GM12878 (cell line): ENCODE results near the gene STKLD1. TPM values are rescaled to one million over a fixed set of nuclear protein-coding genes. Genes with fewer than 3 reads are reported as not detected.

ENCODE experiments used
- ATAC-seq: fragments of 200-7000 bp; cut with Tn5 transposase; 3 replicates; pipeline ENCODE4 v1.9.1; 2020; ENCODE audit warnings: mild to moderate bottlenecking, moderate library complexity
- BruUV-seq: library from RNA; stranded (reverse); fragments of 400-500 nt; replicated peaks from 2 replicates; lab custom pipeline; 2021; lab: Mats Ljungman, UMichigan
- CTCF ChIA-PET: fragments of 300-600 bp; sonication (Branson Sonifier 250); formaldehyde crosslinking; extraction: SDS; loops from one replicate; lab custom pipeline; 2021; ENCODE audit warnings: inconsistent platforms; lab: Yijun Ruan, JAX
- POLR2A ChIA-PET: fragments of 350-600 bp; formaldehyde crosslinking; extraction: SDS; loops from one replicate; lab custom pipeline; 2021; ENCODE audit warnings: inconsistent platforms; lab: Charles Lee
- RAD21 ChIA-PET: fragments of 300-600 bp; sonication (Branson Sonifier 250); formaldehyde crosslinking; loops from one replicate; lab custom pipeline; 2023; ENCODE audit warnings: antibody characterized with exemption; ENCODE audit not compliant: unreplicated experiment; lab: Charles Lee
- SMC1A ChIA-PET: fragments of 300-600 bp; sonication (Branson Sonifier 250); formaldehyde crosslinking; loops from one replicate; lab custom pipeline; 2023; ENCODE audit not compliant: unreplicated experiment, uncharacterized antibody; lab: Charles Lee
- DNase-seq: peaks from one replicate; pipeline ENCODE4 v3.0.0-alpha.2; 2011; ENCODE audit warnings: low read depth, low spot score
- FAIRE-seq: peaks from 3 replicates; lab custom pipeline; 2011; peaks lifted over from hg19 to GRCh38; lab: Jason Lieb, UNC
- H2AFZ ChIP-seq: 2 replicates; pipeline ENCODE4 v1.6.0; 2011; ENCODE audit warnings: low read depth, low read length, control low read depth; ENCODE audit not compliant: control insufficient read depth
- H3K27ac ChIP-seq: 2 replicates; pipeline ENCODE4 v1.5.1; 2011; ENCODE audit warnings: control low read depth; ENCODE audit not compliant: control insufficient read depth, insufficient read depth
- H3K27me3 ChIP-seq, 2 experiments: replicated peaks in 1 of 2; 2 replicates each; pipeline versions ENCODE4 v1.6.0 to v1.6.1; 2011; ENCODE audit warnings: low read length in 1 of 2; ENCODE audit not compliant: control insufficient read depth in 2 of 2, insufficient read depth in 2 of 2
- H3K36me3 ChIP-seq, 2 experiments: 2 replicates each; pipeline ENCODE4 v1.5.1; 2011; ENCODE audit warnings: low read length in 1 of 2; ENCODE audit not compliant: control insufficient read depth in 2 of 2, insufficient read depth in 2 of 2
- H3K4me1 ChIP-seq: 2 replicates; pipeline ENCODE4 v1.6.1; 2011; ENCODE audit warnings: mild to moderate bottlenecking, low read length, moderate library complexity, mixed read lengths; ENCODE audit not compliant: control insufficient read depth, insufficient read depth
- H3K4me2 ChIP-seq: 2 replicates; pipeline ENCODE4 v1.6.0; 2011; ENCODE audit warnings: control low read depth; ENCODE audit not compliant: control insufficient read depth, insufficient read depth
- H3K4me3 ChIP-seq: fragments of 200-600 bp; sonication (generic); 2 replicates; pipeline ENCODE4 v1.5.1; 2016
- H3K79me2 ChIP-seq: 2 replicates; pipeline ENCODE4 v1.6.0; 2011; ENCODE audit warnings: low read length; ENCODE audit not compliant: control insufficient read depth, insufficient read depth
- H3K9ac ChIP-seq: 2 replicates; pipeline ENCODE4 v1.8.0; 2011; ENCODE audit warnings: low read length, control low read depth, mixed read lengths; ENCODE audit not compliant: control insufficient read depth, insufficient read depth
- H3K9me3 ChIP-seq: replicated peaks from 3 replicates; pipeline ENCODE4 v1.5.1; 2011; ENCODE audit warnings: mild to moderate bottlenecking, low read length; ENCODE audit not compliant: control insufficient read depth, insufficient read depth
- H4K20me1 ChIP-seq: 2 replicates; pipeline ENCODE4 v1.6.0; 2011; ENCODE audit not compliant: control insufficient read depth, insufficient read depth
- ATF7 ChIP-seq: fragments of 450-650 bp; IDR thresholded peaks from 2 replicates; pipeline ENCODE4 v1.6.1; 2016; ENCODE audit warnings: low read depth, mild to moderate bottlenecking
- CHD1 ChIP-seq: IDR thresholded peaks from 2 replicates; pipeline ENCODE4 v1.6.1; 2012; ENCODE audit warnings: low read depth, low read length, improper control_type of control experiment
- CHD2 ChIP-seq: IDR thresholded peaks from 2 replicates; pipeline ENCODE4 v1.6.1; 2011; ENCODE audit warnings: low read depth, low read length, improper control_type of control experiment, borderline replicate concordance
- FOS ChIP-seq: IDR thresholded peaks from 3 replicates; pipeline ENCODE4 v1.6.1; 2011; ENCODE audit warnings: borderline replicate concordance; ENCODE audit not compliant: insufficient read length; ENCODE audit errors: extremely low read depth
- HDAC2 ChIP-seq: fragments of 200-600 bp; sonication (generic); IDR thresholded peaks from 2 replicates; pipeline ENCODE4 v1.6.1; 2017
- HDGF ChIP-seq: fragments of 450-650 bp; IDR thresholded peaks from 2 replicates; pipeline ENCODE4 v1.6.1; 2016; ENCODE audit warnings: antibody characterized with exemption
- LARP7 ChIP-seq: fragments of 450-650 bp; IDR thresholded peaks from 2 replicates; pipeline ENCODE4 v1.6.1; 2017; ENCODE audit warnings: mild to moderate bottlenecking
- MTA3 ChIP-seq: IDR thresholded peaks from 2 replicates; pipeline ENCODE4 v1.6.1; 2012; ENCODE audit warnings: low read length, inconsistent platforms, borderline replicate concordance
- MYB ChIP-seq: fragments of 150-350 bp; IDR thresholded peaks from 2 replicates; pipeline ENCODE4 v1.6.1; 2014; ENCODE audit warnings: mild to moderate bottlenecking, low read depth, low read length, borderline replicate concordance
- NBN ChIP-seq: fragments of 450-650 bp; IDR thresholded peaks from 2 replicates; pipeline ENCODE4 v1.6.1; 2016
- NFIC ChIP-seq: IDR thresholded peaks from 2 replicates; pipeline ENCODE4 v1.6.1; 2012; ENCODE audit warnings: low read depth, mild to moderate bottlenecking, inconsistent platforms, low read length, moderate library complexity
- NFYA ChIP-seq: IDR thresholded peaks from 2 replicates; pipeline ENCODE4 v1.6.1; 2011; ENCODE audit warnings: low read depth, mild to moderate bottlenecking, low read length, improper control_type of control experiment, borderline replicate concordance
- RBBP5 ChIP-seq: fragments of 200-600 bp; sonication (generic); conservative IDR thresholded peaks from 2 replicates; pipeline ENCODE4 v1.6.1; 2016
- RUNX3 ChIP-seq: IDR thresholded peaks from 2 replicates; pipeline ENCODE4 v1.6.1; 2012; ENCODE audit warnings: low read length, inconsistent platforms
- STAT3 ChIP-seq: IDR thresholded peaks from 2 replicates; pipeline ENCODE4 v1.6.1; 2011; ENCODE audit warnings: low read depth, low read length, improper control_type of control experiment
- SUPT20H ChIP-seq: IDR thresholded peaks from 2 replicates; pipeline ENCODE4 v1.6.1; 2011; ENCODE audit warnings: low read depth, mild to moderate bottlenecking, low read length, moderate library complexity, borderline replicate concordance; ENCODE audit not compliant: control insufficient read depth
- TCF3 ChIP-seq: IDR thresholded peaks from 2 replicates; pipeline ENCODE4 v1.6.1; 2012; ENCODE audit warnings: low read depth, mild to moderate bottlenecking, low read length, borderline replicate concordance; ENCODE audit not compliant: insufficient read depth
- TCF7 ChIP-seq: IDR thresholded peaks from 2 replicates; pipeline ENCODE4 v1.6.1; 2014; ENCODE audit warnings: antibody characterized with exemption, borderline replicate concordance
- ZNF384 ChIP-seq: IDR thresholded peaks from 2 replicates; pipeline ENCODE4 v1.6.1; 2012; ENCODE audit warnings: low read depth, mild to moderate bottlenecking, low read length, improper control_type of control experiment, borderline replicate concordance
- ZZZ3 ChIP-seq: IDR thresholded peaks from 2 replicates; pipeline ENCODE4 v1.6.1; 2011; ENCODE audit warnings: low read depth; ENCODE audit not compliant: control insufficient read depth, insufficient read length
- WGBS: methylation state at CpG from one replicate; pipeline ENCODE4 v1.1.6; 2016; ENCODE audit warnings: low lambda C conversion rate; ENCODE audit not compliant: insufficient replicate concordance, insufficient coverage; ENCODE audit errors: missing lambda C conversion rate; 5-methylcytosine and 5-hydroxymethylcytosine counted together
- in situ Hi-C: fragments of 300-500 bp; cut with MboI; formaldehyde crosslinking; loops from 9 replicates; pipeline ENCODE4 v1.14.3; 2018; ENCODE audit warnings: mixed read lengths
- intact Hi-C: fragments of 100-400 bp; cut with micrococcal nuclease; formaldehyde crosslinking; loops from one replicate; pipeline ENCODE4 v1.14.2; 2022; ENCODE audit not compliant: unreplicated experiment
- polyA plus RNA-seq, 11 experiments: library from polyadenylated mRNA; depleted of rRNA in 4 of 11; unstranded in 6 of 11; stranded (reverse) in 5 of 11; fragments of >200 nt; fragmentation: Nextera tagmentation in 4 of 11; fragmentation: Illumina TruSeq in 1 of 11; extraction: Ambion mirVana in 4 of 11; extraction: Trizol in 1 of 11; gene quantifications; 1 replicate in 1 of 11; 2 replicates in 10 of 11; pipeline versions ENCODE4 v1.2.1 to v1.2.3, GENCODE V29; 2011 to 2016; ENCODE audit warnings: inconsistent platforms in 2 of 11, missing spikeins in 2 of 11, low read depth in 1 of 11
- total RNA-seq, 4 experiments: library from RNA; depleted of rRNA in 3 of 4; stranded (reverse); fragments of >200 nt in 3 of 4; fragmentation: Illumina TruSeq in 1 of 4; extraction: Trizol in 1 of 4; gene quantifications; 2 replicates each; pipeline versions ENCODE4 v1.2.1 to v1.2.3, GENCODE V29; 2013 to 2021
- TF ChIP-seq, protein P1 (sequence below): IDR thresholded peaks from 2 replicates; pipeline ENCODE4 v1.6.1; 2011; ENCODE audit warnings: low read depth, low read length, improper control_type of control experiment, borderline replicate concordance
- TF ChIP-seq, protein P2 (sequence below): IDR thresholded peaks from 2 replicates; pipeline ENCODE4 v1.6.1; 2012; ENCODE audit warnings: low read depth, low read length, improper control_type of control experiment
- TF ChIP-seq, protein P3 (sequence below): IDR thresholded peaks from 2 replicates; pipeline ENCODE4 v1.6.1; 2012; ENCODE audit warnings: low read depth, low read length, improper control_type of control experiment

Gene STKLD1
- total and polyA plus RNA-seq, 10 of the 15 experiments (the other 5 are each of a cell fraction or from before 2014, with no cell fraction given): 0.07 to 0.40 (median 0.29) TPM; not detected in 4

DNA sequence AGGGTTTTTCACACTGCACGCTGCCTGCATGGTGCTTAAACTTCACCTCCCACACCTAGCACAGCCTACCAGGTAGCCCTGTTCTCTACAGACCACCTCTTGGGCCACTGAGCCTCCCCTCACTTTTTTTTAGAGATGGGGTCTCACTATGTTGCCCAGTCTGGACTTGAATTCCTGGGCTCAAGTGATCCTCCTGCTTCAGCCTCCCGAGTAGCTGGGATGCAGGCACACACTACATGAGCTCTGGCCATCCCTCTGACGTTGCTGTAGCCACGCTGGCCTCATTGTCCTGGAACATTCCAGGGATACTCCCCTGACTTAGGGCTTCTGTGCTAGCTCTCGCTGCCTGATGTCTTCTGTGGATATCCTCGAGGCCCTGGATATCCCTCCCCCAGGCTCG, 76.4 kb downstream of the STKLD1 start (continued):
- TF ChIP-seq, protein P1, sequence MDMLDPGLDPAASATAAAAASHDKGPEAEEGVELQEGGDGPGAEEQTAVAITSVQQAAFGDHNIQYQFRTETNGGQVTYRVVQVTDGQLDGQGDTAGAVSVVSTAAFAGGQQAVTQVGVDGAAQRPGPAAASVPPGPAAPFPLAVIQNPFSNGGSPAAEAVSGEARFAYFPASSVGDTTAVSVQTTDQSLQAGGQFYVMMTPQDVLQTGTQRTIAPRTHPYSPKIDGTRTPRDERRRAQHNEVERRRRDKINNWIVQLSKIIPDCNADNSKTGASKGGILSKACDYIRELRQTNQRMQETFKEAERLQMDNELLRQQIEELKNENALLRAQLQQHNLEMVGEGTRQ: no peak
- TF ChIP-seq HDGF (no peak), RBBP5 (no peak), HDAC2 (no peak), CHD2 (no peak), CHD1 (no peak)
- TF ChIP-seq, protein P2, sequence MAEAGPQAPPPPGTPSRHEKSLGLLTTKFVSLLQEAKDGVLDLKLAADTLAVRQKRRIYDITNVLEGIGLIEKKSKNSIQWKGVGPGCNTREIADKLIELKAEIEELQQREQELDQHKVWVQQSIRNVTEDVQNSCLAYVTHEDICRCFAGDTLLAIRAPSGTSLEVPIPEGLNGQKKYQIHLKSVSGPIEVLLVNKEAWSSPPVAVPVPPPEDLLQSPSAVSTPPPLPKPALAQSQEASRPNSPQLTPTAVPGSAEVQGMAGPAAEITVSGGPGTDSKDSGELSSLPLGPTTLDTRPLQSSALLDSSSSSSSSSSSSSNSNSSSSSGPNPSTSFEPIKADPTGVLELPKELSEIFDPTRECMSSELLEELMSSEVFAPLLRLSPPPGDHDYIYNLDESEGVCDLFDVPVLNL: no peak
- TF ChIP-seq, all 136 proteins: peak for 0

DNA sequence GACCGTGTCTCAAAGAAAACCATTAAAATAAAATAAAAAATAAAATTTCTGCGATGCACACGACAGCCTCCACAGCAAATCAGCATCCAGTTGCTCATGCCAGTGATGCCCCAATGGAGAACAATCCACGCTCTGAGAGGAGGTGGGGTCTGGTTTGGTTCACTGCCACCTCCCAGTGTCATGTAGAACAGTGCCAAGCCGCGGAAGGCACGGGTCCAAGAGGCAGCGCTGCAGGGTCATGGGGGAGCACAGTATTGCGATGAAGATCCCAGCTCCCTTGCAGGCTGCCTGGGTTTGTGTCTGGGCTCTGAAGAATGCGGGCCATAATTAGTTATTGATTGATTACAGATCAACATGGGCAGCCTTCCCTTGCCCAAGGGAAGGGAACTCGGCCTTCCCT, 77.5 kb downstream of the STKLD1 start:
- H3K9me3 ChIP-seq: no peaks in the 10 kb centered on the region
- ATAC-seq (no peak), DNase-seq (no peak), FAIRE-seq (no peak)
- H3K9ac ChIP-seq: no peak overlapping the region
- H3K4me1 ChIP-seq: no peaks in the 10 kb centered on the region
- H3K27ac ChIP-seq: no peak overlapping the region
- POLR2A ChIA-PET: no interaction called here
- WGBS: 49% methylated on average over 11 of the region's 11 CpGs
- H4K20me1 ChIP-seq: no peaks in the 10 kb centered on the region
- no peak overlapping the region for H2AFZ ChIP-seq
- no peaks in the 10 kb centered on the region for H3K36me3 ChIP-seq
- in situ Hi-C loops: no loop called here
- BruUV-seq: no TSS peak
- CTCF ChIA-PET: interaction anchor here (1.8 kb wide), 1 partner anchor 33 kb away, joined by 5 read pairs; no protein-coding TSS in a partner anchor
- H3K27me3 ChIP-seq: no peaks in the 10 kb centered on the region; a peak in 2 of 4 replicates
- RAD21 ChIA-PET: interaction anchor here (0.9 kb wide), 1 partner anchor 14 kb away, joined by 3 read pairs; no protein-coding TSS in a partner anchor
- H3K4me3 ChIP-seq: no peak overlapping the region
- H3K4me2 ChIP-seq: no peak overlapping the region
- H3K79me2 ChIP-seq: no peaks in the 10 kb centered on the region
- SMC1A ChIA-PET: interaction anchor here (0.6 kb wide), 1 partner anchor 556 kb away, joined by 3 read pairs; no protein-coding TSS in a partner anchor
- intact Hi-C loops: no loop called here
- TF ChIP-seq TCF7 (no peak), ZZZ3 (no peak), LARP7 (no peak), STAT3 (no peak), ZNF384 (no peak), NFIC (no peak), FOS (no peak), MTA3 (no peak), SUPT20H (no peak), NFYA (no peak), ATF7 (no peak), MYB (no peak), NBN (no peak), TCF3 (no peak), RUNX3 (no peak)
- TF ChIP-seq, protein P3, sequence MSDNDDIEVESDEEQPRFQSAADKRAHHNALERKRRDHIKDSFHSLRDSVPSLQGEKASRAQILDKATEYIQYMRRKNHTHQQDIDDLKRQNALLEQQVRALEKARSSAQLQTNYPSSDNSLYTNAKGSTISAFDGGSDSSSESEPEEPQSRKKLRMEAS: no peak
